Measurements from ENCODE around the gene CPZ. TPM values are rescaled to one million over a fixed set of nuclear protein-coding genes. Genes with fewer than 3 reads are reported as not detected.

Gene CPZ
- total and polyA plus RNA-seq, 2 of the 4 experiments (the other 2 are of a cell fraction), result 0.90 to 10.3 TPM

GRCh38 chr4:8612646-8613045 lies 20.1 kb downstream of the CPZ start:
- H4K5ac ChIP-seq (ENCODE audit: low read depth, low read length), result no peak overlapping the region
- intact Hi-C loops (cut with micrococcal nuclease) (no loop called here), dilution Hi-C loops (cut with HindIII; ENCODE audit: low sequenced_read_pairs, unreplicated experiment) (no loop called here), in situ Hi-C loops (cut with MboI; ENCODE audit: low sequenced_read_pairs) (loop anchor here (25.0 kb wide), 1 partner anchor 400 kb away; no protein-coding TSS in a partner anchor)
- no peak overlapping the region for H2AFZ ChIP-seq (replicated peaks; ENCODE audit: low read length, poor library complexity)
- no peak overlapping the region for H3K23ac ChIP-seq (ENCODE audit: low read depth, low read length)
- DNase-seq (no peak), ATAC-seq (ENCODE audit: low read depth) (no peak)
- H2BK120ac ChIP-seq (ENCODE audit: low read depth, low read length), result no peak overlapping the region
- H2AK9ac ChIP-seq (replicated peaks; ENCODE audit: low read depth, low read length, poor library complexity), result no peak overlapping the region
- TF ChIP-seq CEBPB (IDR thresholded peaks at IDR 0.05; ENCODE audit: low read depth, low read length), result no peak
- TF ChIP-seq ELK1 (IDR thresholded peaks at IDR 0.05; ENCODE audit: borderline replicate concordance, low read depth, low read length), result no peak
- no peak for TF ChIP-seq SMC3 (IDR thresholded peaks at IDR 0.05; ENCODE audit: low read depth, low read length)
- no peak for TF ChIP-seq CTCF (conservative IDR thresholded peaks at IDR 0.05; ENCODE audit: low read depth, low read length)
- TF ChIP-seq POLR2A (IDR thresholded peaks at IDR 0.05; ENCODE audit: low read depth, low read length), result no peak
- TF ChIP-seq NFE2L2 (IDR thresholded peaks at IDR 0.05; ENCODE audit: low read depth, low read length), result no peak
- no peak for TF ChIP-seq BHLHE40 (IDR thresholded peaks at IDR 0.05; ENCODE audit: low read depth, low read length)
- TF ChIP-seq MAZ (IDR thresholded peaks at IDR 0.05; ENCODE audit: borderline replicate concordance, low read depth, low read length), result no peak
- no peak for TF ChIP-seq RFX5 (IDR thresholded peaks at IDR 0.05; ENCODE audit: low read depth, low read length)
- no peak for TF ChIP-seq MXI1 (IDR thresholded peaks at IDR 0.05; ENCODE audit: borderline replicate concordance, low read depth, low read length)
- no peak for TF ChIP-seq RCOR1 (IDR thresholded peaks at IDR 0.05; ENCODE audit: insufficient replicate concordance, low read length)
- TF ChIP-seq USF2 (IDR thresholded peaks at IDR 0.05; ENCODE audit: low read depth, low read length), result no peak
- no peaks in the 10 kb centered on the region for H3K4me1 ChIP-seq (ENCODE audit: control insufficient read depth, insufficient read depth, low read length)
- H4K8ac ChIP-seq (ENCODE audit: low read depth in 2 of 2, low read length in 2 of 2), result no peak overlapping the region
- BruUV-seq (replicated peaks), result no TSS peak
- no peak overlapping the region for H4K91ac ChIP-seq (ENCODE audit: insufficient read depth, low read depth, low read length)
- 67% methylated on average over 4 of the region's 8 CpGs; no CpG with 5 or more reads in 1 of the 2 experiments for WGBS, 2 experiments (ENCODE audit: extremely low coverage in 2 of 2, insufficient read length in 1 of 2)
- no peaks in the 10 kb centered on the region; the same call in 1 of the 2 replicates for H3K27me3 ChIP-seq (ENCODE audit: control insufficient read depth, insufficient read depth, low read length)
- H3K9ac ChIP-seq (ENCODE audit: low read depth, low read length), result no peak overlapping the region
- no peak overlapping the region for H3K14ac ChIP-seq (replicated peaks; ENCODE audit: low read depth, low read length)
- H2AK5ac ChIP-seq (ENCODE audit: low read depth, low read length), result no peak overlapping the region
- no peaks in the 10 kb centered on the region for H3K9me1 ChIP-seq (ENCODE audit: insufficient read depth, low read length)
- no peak overlapping the region for H3K18ac ChIP-seq (ENCODE audit: low read depth, low read length)
- no peak overlapping the region for H2BK20ac ChIP-seq (ENCODE audit: low read depth, low read length)
- H4K20me1 ChIP-seq (ENCODE audit: insufficient read depth, low read length), result no peaks in the 10 kb centered on the region
- H3K79me1 ChIP-seq (ENCODE audit: low read depth in 1 of 2, low read length in 2 of 2), result no peaks in the 10 kb centered on the region
- no peak overlapping the region for H3K27ac ChIP-seq (ENCODE audit: insufficient read depth, low read length)
- no peak overlapping the region for H3K4ac ChIP-seq (ENCODE audit: low read depth, low read length)
- CTCF ChIA-PET, result no interaction called here
- H2BK5ac ChIP-seq (ENCODE audit: low read depth, low read length, poor library complexity, severe bottlenecking), result no peak overlapping the region
- H3K36me3 ChIP-seq (ENCODE audit: control insufficient read depth, insufficient read depth, low read length), result peaks cover 48% of the 10 kb centered on the region; the same call in 1 of the 2 replicates
- no peaks in the 10 kb centered on the region for H3K9me3 ChIP-seq (ENCODE audit: control insufficient read depth, insufficient read depth, low read length)
- no peak overlapping the region for H3K56ac ChIP-seq (ENCODE audit: extremely low read depth, insufficient read depth, low read length)
- H3K4me3 ChIP-seq (ENCODE audit: insufficient read depth, low read depth, low read length), result no peak overlapping the region
- H2BK15ac ChIP-seq (ENCODE audit: low read depth, low read length), result no peak overlapping the region
- POLR2A ChIA-PET (ENCODE audit: unreplicated experiment), result no interaction called here
- no peak overlapping the region for H3K4me2 ChIP-seq (ENCODE audit: low read depth, low read length)
